Hypothalamus (tissue), 51 donors: ENCODE results near the gene IGSF23.
"Not testable (repeated sequence)": the region's sequence is repeated elsewhere in the genome, so short reads cannot be mapped to it uniquely, and the experiment has no call there.

ENCODE experiments used
- DNase-seq, 51 donors: peaks; one replicate each; lab custom pipeline; 2025; lab: John Stamatoyannopoulos, UW

IGSF23 gene

DNA sequence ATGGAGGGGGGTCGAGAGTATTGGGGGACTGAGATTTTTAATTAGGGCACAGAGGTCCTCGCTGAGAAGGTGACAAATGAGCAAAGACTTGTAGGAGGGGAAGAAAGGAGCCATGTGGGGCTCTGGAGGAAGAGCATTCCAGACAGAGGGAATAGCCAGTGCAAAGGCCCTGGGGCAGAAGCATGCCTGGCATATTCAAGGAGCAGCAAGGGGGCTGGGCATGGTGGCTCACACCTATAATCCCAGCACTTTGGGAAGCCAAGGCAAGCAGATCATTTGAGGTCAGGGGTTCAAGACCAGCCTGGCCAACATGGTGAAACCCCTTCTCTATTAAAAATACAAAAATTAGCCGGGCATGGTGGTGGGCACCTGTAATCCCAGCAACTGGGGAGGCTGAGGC is 71.0 kb downstream of the IGSF23 start:
- not testable (repeated sequence) for DNase-seq

DNA sequence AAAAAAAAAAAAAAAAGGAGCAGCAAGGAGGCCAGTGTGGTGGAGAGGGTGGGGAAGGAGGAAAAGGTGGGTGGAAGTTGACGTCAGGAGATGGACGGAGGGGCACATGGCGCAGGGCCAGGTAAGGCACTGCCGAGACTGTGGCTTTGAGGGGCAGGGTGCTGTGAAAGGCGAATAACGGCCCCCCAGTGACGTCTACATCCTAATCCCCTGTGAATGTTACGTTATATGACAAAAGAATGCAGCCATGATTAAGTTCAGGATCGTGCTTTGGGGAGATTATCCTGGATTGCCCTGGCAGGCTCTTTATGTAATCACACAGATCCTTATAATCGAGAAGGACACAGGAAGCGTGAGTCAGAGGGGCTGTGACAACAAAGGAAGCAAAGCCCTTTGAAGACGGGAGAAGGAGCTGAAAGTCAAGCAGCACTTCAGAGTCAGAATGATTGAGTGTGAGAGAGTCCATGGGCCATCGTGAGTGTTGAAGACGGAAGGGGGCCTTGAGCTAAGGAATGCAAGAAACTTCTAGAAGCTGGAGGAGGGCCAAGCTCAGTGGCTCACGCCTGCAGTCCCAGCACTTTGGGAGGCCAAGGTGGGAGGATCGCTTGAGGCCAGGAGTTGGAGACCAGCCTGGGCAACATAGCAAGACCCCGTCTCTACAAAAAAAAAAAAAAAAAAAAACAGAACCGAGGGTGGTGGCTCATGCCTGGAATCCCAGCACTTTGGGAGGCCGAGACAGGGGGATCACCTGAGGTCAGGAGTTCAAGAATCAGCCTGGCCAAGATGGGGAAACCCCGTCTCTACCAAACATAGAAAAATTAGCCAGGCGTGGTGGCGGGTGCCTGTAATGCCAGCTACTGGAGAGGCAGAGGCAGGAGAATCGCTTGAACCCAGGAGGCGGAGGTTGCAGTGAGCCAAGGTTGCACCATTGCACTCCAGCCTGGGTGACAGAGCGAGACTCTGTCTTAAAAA is 71.8 kb downstream of the IGSF23 start:
- DNase-seq = peak in 2 of 51 donors; percentile 14 to 23

DNA sequence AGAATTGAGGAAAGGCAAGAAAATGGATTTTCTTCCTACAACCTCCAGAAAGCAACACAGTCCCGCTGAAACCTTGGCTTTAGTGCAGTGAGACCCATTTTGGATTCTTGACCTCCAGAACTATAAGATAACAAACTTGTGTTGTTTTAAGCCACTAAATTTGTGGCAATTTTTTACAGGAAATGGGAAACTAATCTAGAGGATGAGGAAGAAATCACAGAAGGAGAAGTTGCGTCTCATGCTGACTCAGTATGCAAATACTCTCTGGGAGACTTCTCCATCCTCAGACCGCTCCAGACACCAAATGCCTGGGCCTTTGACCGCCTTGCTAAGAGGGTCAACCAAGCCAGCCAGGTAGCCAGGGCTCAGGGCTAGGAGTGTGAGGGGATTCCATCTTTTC is 72.5 kb downstream of the IGSF23 start:
- DNase-seq = no peak
